ENCODE data around the gene ABCC3.

ABCC3 gene

DNA sequence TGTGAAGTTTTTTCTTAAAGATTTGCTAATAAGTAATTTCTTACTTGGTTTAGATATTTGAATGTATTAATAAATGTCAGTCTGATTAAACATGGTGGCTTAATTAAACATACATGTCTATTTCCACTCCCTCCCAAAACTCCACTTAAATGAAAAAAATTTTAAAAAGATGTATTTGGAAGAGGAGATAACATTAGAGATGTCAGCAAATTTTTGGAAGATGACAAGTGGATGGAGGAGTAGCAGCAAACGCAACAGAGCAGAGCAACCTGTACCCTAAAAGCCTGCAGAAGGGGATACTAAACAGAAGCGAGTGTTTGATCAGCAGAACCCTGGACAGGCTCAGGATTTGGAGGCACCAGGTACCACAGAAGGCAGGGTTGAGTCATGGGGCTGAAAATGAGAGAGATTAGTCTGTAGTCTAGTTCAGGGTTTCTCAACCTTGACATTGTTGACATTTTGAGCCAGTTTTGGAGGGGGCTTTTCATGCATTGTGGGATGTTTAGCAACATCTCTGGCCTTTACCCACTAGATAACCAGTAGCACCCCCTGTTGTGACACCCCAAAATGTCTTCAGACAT lies 102.5 kb downstream of the ABCC3 start:
- DNase-seq (ENCODE audit: low spot score) = no peak

DNA sequence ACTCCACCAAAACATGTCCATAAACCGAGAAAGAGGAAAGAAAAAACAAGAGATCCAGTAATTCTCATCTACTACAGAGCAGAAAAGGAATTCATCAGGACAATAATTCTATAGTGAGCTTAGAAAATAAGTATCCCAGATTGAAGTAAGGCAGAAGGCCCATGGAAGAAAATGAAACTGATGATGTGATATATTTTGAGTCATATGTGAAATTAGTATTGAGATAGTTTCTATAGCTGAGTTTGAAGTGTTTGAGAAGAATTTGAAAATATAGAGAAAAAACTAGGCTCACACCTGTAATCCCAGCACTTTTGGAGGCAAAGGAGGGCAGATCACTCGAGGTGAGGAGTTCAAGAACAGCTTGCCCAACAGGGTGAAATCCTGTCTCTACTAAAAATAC lies 104.4 kb downstream of the ABCC3 start:
- DNase-seq (ENCODE audit: low spot score) = no peak

Data from ecto neural progenitor cell (in vitro differentiated cells).